Stimulated activated CD4-positive, alpha-beta T cell treated with anti-CD3 and anti-CD28 coated beads, Interleukin-15, amount 100 ng/mL, for 1 hour (primary cell): ENCODE data around the gene TLK1.

Experiments
- DNase-seq, 2 donors: peaks; one replicate each; pipeline ENCODE4 v3.0.0-alpha.2; 2020; ENCODE audit warnings: low read depth in 1 of 2, low spot score in 1 of 2

Gene TLK1

DNA sequence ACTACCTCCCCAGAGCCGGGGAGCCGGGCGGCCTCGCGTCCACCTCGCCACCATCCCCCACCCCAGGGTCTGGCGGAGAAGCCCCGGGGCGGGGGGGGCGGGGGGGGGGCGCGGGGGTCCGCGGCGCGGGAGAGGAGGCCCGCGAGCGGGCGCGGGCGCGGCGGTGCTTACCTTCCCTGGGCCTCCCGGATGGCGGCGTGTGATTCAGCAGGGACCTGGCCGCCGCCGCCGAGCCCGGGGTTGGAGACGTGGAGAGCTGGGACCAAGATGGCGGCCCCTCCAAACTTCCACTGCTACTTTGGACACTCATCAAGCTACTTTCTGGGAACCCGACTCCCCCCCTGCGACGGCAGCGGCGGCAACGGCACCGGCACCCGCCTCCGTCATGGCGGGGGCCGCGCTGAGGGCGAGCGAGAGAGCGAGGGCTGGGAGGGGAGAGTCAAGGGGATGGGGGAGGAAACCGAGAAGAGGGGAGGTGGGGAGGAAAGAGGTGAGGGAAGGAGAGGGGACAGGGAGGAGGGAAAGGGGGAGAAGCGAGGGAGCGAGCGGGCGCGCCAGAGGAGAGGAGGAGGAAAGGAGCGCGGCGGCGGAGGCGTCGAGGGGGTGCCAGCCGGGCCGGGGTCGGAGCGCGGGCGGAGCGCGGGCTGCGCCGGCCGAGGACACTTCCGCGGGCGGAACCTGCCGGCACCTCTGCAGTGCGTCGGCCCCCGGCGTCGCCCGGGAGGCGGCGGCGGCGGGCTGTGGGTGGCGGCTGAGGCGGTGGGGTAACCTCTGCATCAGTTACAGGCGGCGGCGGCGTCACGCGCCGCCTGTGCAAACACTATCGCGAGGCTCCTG, at the start of gene TLK1:
TLK1 (minus strand) TSS at position 775 of the 837 bp plus-strand sequence; CDS start at position 310, 465 bp downstream.
- peak; percentile 48 to 60 for DNase-seq

DNA sequence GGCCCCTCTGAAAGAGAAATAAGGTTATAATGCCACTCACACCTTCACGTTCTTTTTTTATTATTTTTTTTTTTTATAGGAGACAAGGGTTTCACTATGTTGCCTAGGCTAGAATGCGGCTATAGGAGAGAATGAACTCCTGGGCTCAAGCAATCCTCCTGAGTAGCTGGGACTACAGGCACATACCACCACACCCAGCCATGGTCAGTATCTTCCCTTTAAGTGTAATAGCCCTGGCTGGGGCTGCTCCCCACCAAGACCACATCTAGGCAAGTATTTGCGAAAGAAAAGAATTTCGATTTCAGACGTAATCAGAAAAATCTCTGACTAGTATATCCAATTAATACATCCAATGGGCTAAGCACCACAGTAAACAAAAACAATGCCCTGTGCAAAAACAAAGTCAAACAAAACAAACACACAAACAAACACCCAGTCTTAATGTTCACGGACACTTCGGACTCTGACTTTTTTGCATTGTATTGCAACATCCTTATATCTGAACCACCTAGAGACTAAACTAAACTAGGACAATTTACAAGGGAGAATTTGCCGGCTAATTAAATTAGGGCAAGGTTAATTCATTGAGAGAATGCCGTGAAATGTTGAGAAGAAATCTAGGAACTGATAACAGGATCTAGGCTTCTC, 49.6 kb upstream of the TLK1 start:
- DNase-seq = no peak

DNA sequence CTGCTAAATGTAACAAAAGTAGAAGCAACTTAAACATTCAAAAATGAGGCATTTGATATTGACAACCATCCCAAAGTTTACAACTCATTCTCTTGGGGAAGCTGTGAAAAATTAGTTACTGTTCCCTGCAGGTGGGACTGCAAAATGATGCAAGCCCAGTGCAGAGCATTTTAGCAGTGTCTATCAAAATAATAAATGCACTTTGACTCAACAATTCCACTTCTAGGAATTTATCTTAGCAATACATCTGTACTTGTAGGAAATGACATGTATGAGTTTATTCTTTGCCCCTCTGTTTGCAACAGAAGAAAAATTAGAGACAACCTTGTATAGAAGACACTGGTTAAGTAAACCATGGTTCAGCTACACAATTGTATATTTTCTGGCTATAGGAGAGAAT, 48.0 kb upstream of the TLK1 start:
- DNase-seq = no peak

DNA sequence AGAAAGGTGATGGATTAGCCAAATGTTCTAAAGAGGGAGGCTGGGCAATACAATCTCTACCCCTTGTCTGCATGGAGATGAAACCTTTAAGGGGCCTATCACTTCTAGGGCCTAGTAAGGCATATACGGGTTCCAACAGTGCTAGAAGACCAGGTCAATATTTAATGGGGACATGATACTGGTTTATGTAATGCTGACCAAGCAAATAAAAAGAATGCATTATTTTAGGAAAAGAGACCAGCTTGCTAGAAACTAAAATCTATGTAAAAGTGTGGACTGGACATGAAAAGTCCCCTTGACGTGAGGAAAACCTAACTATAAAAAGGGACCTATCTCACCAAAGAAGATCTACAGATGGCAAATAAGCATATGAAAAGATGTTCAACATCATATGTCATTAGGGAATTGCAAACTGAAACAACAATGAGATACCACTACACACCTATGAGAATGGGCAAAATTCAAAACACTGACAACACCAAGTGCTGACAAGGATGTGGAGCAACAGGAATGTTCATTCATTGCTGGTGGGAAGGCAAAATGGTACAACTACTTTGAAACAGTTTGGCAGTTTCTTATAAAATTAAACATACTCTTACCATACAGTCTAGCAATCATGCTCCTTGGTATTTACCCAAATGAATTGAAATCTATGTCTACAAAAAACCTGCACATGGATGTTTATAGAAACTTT, 45.9 kb upstream of the TLK1 start:
- no peak for DNase-seq

DNA sequence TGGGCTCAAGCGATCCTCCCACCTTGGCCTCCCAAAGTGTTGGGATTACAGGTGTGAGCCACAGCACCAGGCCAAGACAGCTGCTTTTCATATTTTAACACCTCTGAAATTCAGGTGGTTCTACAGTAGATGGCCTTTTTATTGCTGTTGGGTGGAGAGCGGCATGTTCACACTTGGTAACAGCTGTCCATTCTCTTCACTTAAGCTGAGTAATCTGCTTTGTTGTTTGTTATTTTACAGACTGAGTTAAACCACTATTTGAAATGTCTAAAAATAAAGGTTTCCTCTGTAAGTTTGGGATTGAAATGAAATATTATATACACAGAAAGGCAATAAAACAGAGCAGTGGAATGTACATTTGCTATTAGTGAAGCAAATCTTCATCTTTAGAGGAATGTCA, 44.9 kb upstream of the TLK1 start:
- no peak for DNase-seq

DNA sequence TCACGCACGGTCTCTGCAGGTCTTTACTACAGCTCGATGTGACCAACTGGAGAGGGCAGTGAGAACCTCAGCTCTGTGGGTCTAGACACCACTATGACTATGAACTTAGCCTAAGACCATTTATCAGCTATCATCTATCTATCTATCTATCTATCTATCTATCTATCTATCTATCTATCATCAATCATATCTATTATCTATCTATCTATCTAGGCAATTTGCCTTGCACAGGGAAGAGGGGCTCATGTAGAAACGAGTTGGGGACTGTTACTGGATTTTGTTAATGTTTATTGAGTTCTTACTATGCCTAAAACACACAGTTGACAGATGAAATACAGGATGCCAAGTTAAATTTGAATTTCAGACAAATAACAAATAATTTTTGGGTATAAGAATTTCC, 41.1 kb upstream of the TLK1 start:
- no peak for DNase-seq

DNA sequence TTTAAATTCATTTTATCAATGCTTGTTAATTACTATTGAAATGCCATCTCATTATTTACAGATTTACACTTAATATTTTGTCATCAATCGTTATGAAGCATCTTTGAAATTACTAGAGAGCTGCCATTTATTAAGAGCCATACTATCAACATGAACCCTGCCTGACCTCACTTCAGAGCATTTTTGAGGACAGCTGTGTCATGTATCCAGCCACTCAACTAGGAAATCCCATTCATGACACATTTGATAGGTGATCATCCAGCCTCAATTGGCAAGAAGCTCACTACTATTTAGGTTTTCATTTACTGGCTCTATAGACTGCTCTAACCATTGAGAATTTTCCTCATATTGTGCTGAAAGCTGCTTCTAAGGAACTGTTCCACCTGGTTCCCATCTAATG, 40.6 kb upstream of the TLK1 start:
- DNase-seq = no peak

DNA sequence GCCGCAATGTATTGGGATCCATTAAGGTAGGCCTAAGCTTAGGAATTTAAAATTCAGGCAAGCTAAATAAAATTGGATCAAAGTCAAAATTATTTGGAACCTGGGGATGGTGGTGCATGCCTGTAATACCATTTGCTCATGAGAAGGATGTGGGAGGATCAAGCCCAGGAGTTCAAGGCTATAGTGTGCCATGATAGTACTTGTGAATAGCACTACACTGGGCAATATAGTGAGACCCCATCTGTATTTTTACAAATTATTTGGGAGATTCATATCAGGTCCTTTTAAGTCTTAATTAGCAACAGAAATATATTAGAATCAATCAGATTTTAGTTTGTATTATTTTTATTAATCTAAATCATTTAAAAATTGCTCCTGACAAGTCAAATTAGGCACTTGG, 39.8 kb upstream of the TLK1 start:
- DNase-seq = no peak

DNA sequence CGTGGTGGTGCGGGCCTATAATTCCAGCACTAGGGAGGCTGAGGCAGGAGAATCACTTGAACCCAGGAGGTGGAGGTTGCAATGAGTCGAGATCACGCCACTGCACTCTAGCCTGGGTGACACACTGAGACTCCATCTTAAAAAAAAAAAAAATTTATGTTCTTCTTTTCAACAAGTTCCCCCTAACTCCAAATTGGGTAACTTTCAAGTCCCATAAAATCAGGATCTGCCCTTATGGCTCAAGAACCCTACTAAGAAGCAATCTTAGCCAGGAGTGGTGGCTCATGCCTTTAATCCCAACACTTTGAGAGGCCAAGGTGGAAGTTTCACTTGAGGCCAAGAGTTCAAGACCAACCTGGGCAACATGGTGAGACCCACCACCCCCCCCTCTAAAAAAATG, 30.3 kb upstream of the TLK1 start:
- DNase-seq = no peak

DNA sequence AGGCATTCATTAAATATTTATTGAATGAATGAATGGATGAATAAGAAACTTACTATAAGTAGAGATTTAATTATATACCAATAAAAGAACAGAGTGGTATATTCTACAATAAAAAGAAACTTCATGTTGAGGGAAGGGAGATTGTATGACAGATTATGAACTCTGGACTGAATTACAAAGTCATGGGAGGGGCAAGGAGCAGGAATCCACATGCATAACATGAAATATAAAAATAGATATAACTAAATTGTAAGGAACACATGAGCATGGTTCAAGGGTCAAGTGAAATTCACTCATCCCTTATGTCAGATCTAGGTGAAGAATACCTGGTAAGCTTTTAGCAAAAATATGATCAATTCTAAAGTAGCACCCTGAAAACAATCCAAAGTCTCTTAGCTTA, 27.1 kb upstream of the TLK1 start:
- no peak for DNase-seq

DNA sequence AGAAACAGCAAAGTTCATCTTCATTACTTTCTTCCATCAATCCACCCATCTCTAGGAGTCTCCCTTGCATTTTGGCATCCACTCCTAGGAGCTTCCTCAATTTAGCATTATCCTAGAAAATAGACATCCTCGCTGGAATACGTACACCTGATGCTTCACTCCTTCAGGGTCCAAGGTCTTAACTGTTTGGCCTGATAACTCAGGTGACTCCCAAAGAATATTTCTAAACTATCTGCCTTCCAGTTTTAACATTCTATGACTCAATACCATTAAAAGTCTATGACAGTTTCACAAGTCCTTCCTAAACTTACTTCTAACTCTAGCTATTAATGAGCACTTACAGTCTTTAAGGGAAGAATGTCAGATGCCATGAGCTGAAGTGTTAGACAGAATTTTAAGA, 26.5 kb upstream of the TLK1 start:
- DNase-seq = no peak

DNA sequence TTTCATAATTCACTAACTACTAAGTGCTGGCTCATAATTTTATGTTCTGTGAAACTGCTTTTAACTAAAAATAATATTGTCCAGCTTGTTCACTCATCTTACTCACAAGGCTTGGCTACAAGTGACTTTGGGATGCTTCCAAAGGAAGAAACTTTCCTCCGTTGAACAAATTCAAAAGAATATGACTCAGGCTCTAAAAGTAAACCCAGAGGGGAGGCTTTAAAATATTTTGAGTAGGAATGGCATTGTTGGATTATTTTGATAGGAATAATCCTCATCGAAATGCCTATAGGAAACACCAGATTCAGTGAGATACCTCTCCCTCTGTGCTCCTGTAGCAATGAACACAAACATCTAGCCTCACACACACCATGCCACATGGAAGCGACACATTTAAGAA, 25.2 kb upstream of the TLK1 start:
- no peak for DNase-seq

DNA sequence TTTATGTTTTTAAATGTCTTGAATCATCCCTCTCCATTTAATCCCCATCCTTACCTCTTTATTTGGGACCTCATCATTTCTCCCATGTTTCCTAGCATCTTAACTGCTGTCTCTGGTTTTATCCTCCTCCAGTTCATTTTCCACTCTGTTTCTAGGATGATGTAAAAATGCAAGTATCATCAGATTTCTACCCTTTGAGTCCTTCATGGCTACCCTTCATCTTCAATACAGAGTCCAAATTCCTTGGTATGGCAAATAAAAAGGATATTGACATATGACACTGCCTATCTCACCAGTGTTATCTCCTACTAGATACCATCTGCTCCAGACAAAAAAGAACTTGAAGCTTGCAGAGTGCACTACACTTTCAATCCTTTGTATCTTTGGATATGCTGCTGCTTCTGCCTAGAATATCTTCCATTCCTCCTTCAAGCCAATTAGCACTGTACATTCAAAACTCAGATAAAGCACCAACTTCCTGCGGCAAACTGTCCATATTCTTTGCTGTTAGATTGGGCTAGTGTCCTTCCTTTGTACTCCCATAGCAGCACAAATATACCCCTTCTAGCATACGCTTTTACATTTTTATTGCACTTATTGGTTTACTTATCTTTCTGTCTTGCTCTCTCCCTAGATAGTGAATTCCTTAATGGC, 24.6 kb upstream of the TLK1 start:
- no peak for DNase-seq

DNA sequence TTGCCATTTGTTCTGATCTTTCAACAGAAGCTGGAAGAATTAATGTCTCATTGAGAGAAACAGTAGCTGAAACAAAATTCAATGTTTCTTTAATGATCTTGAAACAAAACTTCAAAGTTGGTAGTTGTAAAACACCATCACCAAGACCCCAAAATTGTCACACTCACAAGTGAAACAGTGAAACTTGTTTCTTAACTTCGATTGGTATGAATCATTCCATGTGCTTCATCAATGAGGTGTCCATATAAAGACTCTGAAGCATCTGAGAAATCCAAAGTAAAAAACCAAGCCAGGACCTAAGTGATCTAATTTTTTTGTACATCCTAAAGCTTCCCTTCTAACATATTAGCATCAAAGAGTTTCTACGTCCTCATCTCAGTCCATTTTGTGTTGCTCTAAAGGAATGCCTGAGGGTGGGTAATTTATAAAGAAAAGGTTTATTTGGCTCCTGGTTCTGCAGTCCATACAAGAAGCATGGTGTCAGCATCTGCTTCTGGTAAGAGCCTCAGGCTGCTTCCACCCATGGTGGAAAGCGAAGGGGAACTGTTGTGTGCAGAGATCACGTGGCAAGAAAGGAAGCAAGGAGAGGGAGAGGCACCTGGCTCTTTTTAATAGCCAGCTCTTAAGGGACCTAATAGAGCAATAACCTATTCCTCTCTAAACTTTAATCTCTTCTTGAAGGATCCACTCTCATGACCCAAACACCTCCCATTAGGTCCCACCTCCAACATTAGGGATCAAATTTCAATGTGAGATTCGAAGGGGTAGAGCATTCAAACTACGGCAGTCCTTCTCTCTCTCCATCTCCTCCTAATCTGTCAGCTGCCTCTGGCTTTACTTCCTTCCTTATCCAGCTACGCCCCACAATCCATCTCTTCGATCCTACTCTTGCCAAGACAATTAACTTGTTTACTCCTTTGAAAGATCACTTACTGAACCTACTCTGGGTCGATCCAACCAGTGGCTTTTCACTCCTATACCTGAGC, 20.7 kb upstream of the TLK1 start:
- no peak for DNase-seq

DNA sequence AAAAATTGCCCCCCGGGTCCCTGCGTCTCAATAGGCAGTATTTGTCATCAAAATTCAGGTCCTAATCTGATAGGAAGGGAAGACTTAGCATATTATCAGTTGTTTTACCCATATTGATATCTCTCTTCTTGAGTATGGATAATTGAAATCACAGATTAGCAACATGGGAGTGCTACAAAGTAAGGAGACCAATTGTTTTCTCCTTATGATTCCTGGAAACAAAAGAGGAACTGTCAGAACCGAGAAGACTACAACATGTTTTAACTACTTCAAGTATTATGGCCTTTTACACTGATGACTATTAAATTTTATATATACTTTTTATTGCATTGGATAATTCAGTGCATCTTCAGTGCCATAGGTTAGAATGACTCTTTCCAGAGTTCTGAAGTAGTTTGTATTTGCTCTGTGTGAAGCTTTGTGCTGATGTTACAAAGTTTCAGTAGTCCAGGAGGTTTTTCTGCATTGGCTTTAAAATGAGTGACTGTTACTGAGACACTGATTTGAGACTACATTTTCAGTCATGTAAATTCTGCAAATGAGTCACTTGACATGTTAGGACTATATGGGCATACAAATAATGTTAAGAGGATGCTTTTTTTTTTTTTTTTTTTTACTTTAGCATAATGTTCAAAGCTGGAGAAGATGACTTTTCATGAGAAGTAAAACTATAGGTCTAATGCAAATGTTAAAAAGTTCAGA, 19.7 kb upstream of the TLK1 start:
- no peak for DNase-seq

DNA sequence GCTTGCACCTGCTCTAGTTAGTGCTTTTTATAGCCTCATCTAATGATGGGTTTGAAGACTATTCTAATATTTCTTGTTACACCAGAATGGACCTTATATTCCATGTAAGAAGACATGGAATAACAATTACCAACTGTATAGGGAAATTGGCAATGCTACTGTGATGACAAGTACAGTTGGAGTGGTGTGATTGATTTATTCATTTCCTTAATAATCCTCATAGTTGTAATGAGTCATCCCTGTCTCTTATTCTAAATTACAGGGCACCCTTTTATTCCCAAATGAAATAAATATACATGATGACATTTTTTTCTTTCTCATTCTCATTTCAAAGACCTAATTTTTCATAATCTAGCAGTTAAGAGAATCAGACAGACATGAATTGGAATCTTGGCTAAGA, 18.3 kb upstream of the TLK1 start:
- no peak for DNase-seq

DNA sequence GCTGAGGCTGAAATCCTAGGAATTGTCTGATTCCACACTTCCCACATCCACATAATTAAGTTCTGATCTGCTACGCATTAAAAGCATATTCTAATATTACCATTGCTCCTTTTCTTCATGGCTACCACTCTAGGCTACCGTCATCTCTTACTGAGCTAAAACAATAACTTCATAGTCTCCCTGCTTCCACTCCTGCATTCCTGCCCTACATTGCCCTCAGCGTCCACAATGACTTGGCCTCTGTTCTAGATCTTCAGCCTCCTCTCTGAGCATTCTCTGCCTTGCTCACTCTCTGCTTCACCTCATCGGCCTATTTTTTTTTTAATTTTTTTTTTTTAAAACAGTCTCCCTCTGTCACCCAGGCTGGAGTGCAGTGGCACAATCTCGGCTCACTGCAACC, 15.8 kb upstream of the TLK1 start:
- no peak for DNase-seq

DNA sequence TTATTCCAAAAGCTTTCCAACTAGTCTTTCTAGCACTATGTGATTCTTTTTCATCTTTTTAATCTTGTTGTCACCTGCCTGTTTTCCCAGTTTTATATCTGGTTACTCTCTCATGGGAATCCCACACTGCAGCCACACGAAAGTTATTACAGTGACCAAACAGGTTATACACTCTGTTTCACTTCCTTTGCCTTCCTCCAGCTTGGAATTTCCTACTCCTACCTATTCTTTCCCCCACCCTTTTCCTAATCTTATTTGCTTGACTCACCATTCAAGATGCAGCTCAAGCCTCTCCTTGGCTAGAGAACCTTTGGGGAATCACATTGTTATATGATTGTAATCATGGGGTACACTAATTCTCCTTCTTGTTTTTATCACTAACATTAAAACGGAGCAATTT, 13.4 kb upstream of the TLK1 start:
- no peak for DNase-seq

DNA sequence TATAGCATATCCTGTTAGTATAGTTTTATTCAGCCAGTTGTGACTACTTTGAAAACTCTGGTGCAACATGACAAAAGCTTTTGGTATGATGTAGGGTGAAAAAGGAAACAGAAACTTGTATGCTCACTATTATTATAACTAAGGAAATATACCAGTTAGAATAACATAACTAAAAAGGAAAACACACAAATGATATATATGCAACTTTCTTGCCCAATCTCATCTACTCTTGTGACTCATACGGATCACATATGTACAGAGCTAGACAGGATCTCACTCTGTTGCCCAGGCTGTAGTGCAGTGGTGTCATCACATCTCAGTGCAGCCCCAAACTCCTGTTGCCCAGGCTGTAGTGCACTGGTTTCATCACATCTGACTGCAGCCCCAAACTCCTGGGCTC, 12.4 kb upstream of the TLK1 start:
- DNase-seq = no peak

DNA sequence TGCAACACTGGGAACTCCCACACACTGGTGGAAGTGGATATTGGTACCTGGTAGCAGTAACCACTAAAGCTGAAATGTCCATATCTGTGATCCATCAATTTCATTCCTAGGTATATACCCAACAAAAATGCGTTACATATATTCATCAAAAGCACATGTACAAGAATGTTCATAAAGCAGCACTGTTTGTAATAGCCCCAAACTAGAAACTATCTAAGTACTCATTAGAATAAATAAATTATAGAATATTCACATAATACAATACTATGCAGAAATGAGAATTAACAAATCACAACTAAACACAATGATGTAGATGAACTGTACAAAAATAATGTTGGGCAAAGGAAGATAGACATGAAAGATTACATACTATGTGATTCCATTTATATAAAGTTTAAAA, 11.1 kb upstream of the TLK1 start:
- DNase-seq = no peak
